ENCODE data around the gene HOGA1. TPM values are rescaled to one million over a fixed set of nuclear protein-coding genes. Genes with fewer than 3 reads are reported as not detected.
"Not testable (repeated sequence)": the region's sequence is repeated elsewhere in the genome, so short reads cannot be mapped to it uniquely, and the experiment has no call there.

HOGA1 gene
- total and polyA plus RNA-seq, 7 donors, result 0.66 to 12.3 (median 3.4) TPM

- peaks cover 0 to 28% of the 10 kb centered on the region in 2 donors for H3K36me3 ChIP-seq (ENCODE audit: insufficient read depth in 1 of 2, low read depth in 1 of 2)
- DNase-seq, result no peak
- ATAC-seq, result no peak
- H3K9me3 ChIP-seq, result no peaks in the 10 kb centered on the region
- H3K4me3 ChIP-seq, result peak overlapping the region; percentile 66
- 35 to 54% (median 49%) methylated on average over 2 of the region's 2 CpGs for WGBS, 3 donors
- H3K27me3 ChIP-seq (ENCODE audit: insufficient read depth in 3 of 3, low read length in 2 of 3), result no peaks in the 10 kb centered on the region
- TF ChIP-seq CTCF (IDR thresholded peaks at IDR 0.05), result no peak
- intact Hi-C loops (cut with DNase I), result loop anchor here (1.0 to 5.0 kb wide), 2 partner anchors 23 to 34 kb away; no protein-coding TSS in a partner anchor
- H3K27ac ChIP-seq, result peak overlapping the region; percentile 89
- peaks cover 55% of the 10 kb centered on the region for H3K4me1 ChIP-seq
Observed at GRCh38 chr10:97573672-97574071, 10.5 kb upstream of the HOGA1 start.

GRCh38 chr10:97574374-97575126 is 9.6 kb upstream of the HOGA1 start:
- no peak for TF ChIP-seq CTCF (IDR thresholded peaks at IDR 0.05)
- no peaks in the 10 kb centered on the region for H3K27me3 ChIP-seq (ENCODE audit: insufficient read depth in 3 of 3, low read length in 2 of 3)
- no peaks in the 10 kb centered on the region for H3K9me3 ChIP-seq
- WGBS, 3 donors, result 28 to 48% (median 40%) methylated on average over 4 of the region's 4 CpGs
- peak; percentile 61 to 76 (median 66) for ATAC-seq
- peaks cover 0 to 28% of the 10 kb centered on the region in 2 donors for H3K36me3 ChIP-seq (ENCODE audit: insufficient read depth in 1 of 2, low read depth in 1 of 2)
- peaks cover 48% of the 10 kb centered on the region for H3K4me1 ChIP-seq
- intact Hi-C loops (cut with DNase I), result loop anchor here (1.0 to 5.0 kb wide), 2 partner anchors 22 to 33 kb away; no protein-coding TSS in a partner anchor
- H3K4me3 ChIP-seq, result peak overlapping the region; percentile 66
- H3K27ac ChIP-seq, result peak overlapping the region; percentile 89
- DNase-seq, result peak; percentile 80 to 91

DNA sequence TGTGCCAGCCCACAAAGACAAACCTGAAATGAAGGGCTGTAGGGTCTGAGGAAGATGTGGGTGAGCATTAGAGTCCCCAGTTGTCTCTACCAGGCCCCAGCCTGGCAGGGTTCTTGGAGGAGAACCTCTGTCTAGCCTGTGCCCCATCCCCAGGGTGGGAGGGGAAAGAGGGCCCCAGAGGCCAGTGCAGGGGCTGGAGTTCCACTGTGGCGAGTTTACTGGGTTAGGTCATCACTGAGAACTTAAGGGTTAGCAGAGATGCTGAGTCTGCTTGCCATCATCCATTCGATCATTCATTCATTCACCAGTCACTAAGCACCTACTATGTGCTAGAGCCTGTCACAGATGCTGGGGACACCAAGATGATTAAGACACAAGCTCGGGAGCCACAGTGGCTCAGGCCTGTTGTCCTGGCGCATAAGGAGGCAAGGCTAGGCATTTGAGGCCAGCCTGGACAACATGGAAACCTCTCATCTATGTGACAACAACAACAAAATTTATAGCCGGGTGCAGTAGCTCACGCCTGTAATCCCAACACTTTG is 9.0 kb upstream of the HOGA1 start:
- no peaks in the 10 kb centered on the region for H3K9me3 ChIP-seq
- H3K4me3 ChIP-seq, result peak overlapping the region; percentile 51
- peaks cover 0 to 34% of the 10 kb centered on the region in 2 donors for H3K36me3 ChIP-seq (ENCODE audit: insufficient read depth in 1 of 2, low read depth in 1 of 2)
- no peak for TF ChIP-seq CTCF (IDR thresholded peaks at IDR 0.05)
- WGBS, 3 donors, result 54 to 76% (median 60%) methylated on average over 6 of the region's 6 CpGs
- H3K27ac ChIP-seq, result peak overlapping the region; percentile 89
- no peaks in the 10 kb centered on the region for H3K27me3 ChIP-seq (ENCODE audit: insufficient read depth in 3 of 3, low read length in 2 of 3)
- H3K4me1 ChIP-seq, result peaks cover 42% of the 10 kb centered on the region
- ATAC-seq (peak in 2 of 4 donors; percentile 1), DNase-seq (no peak)
- intact Hi-C loops (cut with DNase I), result no loop called here

- Histone ChIP-seq H3K4me3 (peak overlapping the region; percentile 51), H3K4me1 (peaks cover 31% of the 10 kb centered on the region), H3K36me3 (ENCODE audit: insufficient read depth in 1 of 2, low read depth in 1 of 2) (peaks cover 0 to 47% of the 10 kb centered on the region in 2 donors), H3K27ac (peak overlapping the region; percentile 89)
- intact Hi-C loops (cut with DNase I); ATAC-seq; H3K27me3 ChIP-seq (ENCODE audit: insufficient read depth in 3 of 3, low read length in 2 of 3); DNase-seq; H3K9me3 ChIP-seq: not testable (repeated sequence)
- WGBS, 3 donors, result 59 to 82% (median 69%) methylated on average over 5 of the region's 5 CpGs
Observed at GRCh38 chr10:97576487-97576886, 7.7 kb upstream of the HOGA1 start.

DNA sequence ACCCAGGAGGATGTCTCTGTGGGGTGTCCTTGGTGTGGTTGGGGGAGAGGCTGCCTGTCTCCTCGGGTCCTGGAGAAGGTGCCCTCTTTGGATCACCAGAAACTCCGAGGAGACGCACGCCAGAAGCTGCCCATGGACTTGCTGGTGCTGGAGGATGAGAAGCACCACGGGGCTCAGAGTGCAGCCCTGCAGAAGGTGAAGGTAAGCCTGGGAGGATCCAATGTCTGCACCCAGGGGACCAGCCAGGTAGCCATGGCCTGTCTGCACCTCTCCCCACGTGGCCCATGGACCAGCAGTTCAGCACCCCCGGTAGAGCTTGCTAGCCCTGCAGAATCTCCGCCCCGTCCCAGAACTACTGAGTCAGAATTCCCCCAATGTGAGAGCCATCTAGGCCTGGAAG is 6.5 kb upstream of the HOGA1 start:
- Histone ChIP-seq H3K9me3 (no peaks in the 10 kb centered on the region), H3K27me3 (ENCODE audit: insufficient read depth in 3 of 3, low read length in 2 of 3) (no peaks in the 10 kb centered on the region), H3K27ac (peak overlapping the region; percentile 61), H3K36me3 (ENCODE audit: insufficient read depth in 1 of 2, low read depth in 1 of 2) (peaks cover 0 to 59% of the 10 kb centered on the region in 2 donors), H3K4me3 (no peak overlapping the region), H3K4me1 (peaks cover 19% of the 10 kb centered on the region)
- DNase-seq (no peak), ATAC-seq (no peak)
- 78 to 82% (median 81%) methylated on average over 9 of the region's 9 CpGs for WGBS, 3 donors
- TF ChIP-seq CTCF (IDR thresholded peaks at IDR 0.05), result no peak
- intact Hi-C loops (cut with DNase I), result no loop called here

All from psoas muscle (tissue), 8 donors.